Parathyroid adenoma (tissue), 2 donors: ENCODE measurements around the gene PYGB.

ENCODE experiments used
- H2AFZ ChIP-seq: fragments of 300-600 bp; sonication (generic); one replicate; pipeline ENCODE4 v1.7.0; 2017; ENCODE audit warnings: antibody characterized with exemption, mild to moderate bottlenecking
- H3K27ac ChIP-seq: fragments of 300-600 bp; sonication (generic); one replicate; pipeline ENCODE4 v1.7.0; 2017
- H3K27me3 ChIP-seq: fragments of 300-600 bp; sonication (generic); one replicate; pipeline ENCODE4 v1.7.0; 2017; ENCODE audit warnings: low read length; ENCODE audit not compliant: control insufficient read depth, insufficient read depth
- H3K36me3 ChIP-seq: fragments of 300-600 bp; sonication (generic); one replicate; pipeline ENCODE4 v1.7.0; 2017; ENCODE audit warnings: low read length; ENCODE audit not compliant: control insufficient read depth, insufficient read depth
- H3K4me1 ChIP-seq: fragments of 300-600 bp; sonication (generic); one replicate; pipeline ENCODE4 v1.7.0; 2017; ENCODE audit warnings: control low read depth
- H3K4me2 ChIP-seq: fragments of 300-600 bp; sonication (generic); one replicate; pipeline ENCODE4 v1.7.0; 2017; ENCODE audit warnings: low read length
- H3K4me3 ChIP-seq: fragments of 300-600 bp; sonication (generic); one replicate; pipeline ENCODE4 v1.7.0; 2017; ENCODE audit warnings: low read depth, low read length
- H3K79me2 ChIP-seq: fragments of 300-600 bp; sonication (generic); one replicate; pipeline ENCODE4 v1.7.0; 2017; ENCODE audit warnings: control low read depth
- H3K9ac ChIP-seq: fragments of 300-600 bp; sonication (generic); one replicate; pipeline ENCODE4 v1.7.0; 2017; ENCODE audit warnings: mild to moderate bottlenecking
- H3K9me3 ChIP-seq: fragments of 300-600 bp; sonication (generic); one replicate; pipeline ENCODE4 v1.7.0; 2017; ENCODE audit warnings: low read length; ENCODE audit not compliant: control insufficient read depth
- CTCF ChIP-seq: fragments of 300-600 bp; sonication (generic); IDR thresholded peaks from one replicate; pipeline ENCODE4 v1.7.0; 2017; ENCODE audit warnings: antibody characterized with exemption, mild to moderate bottlenecking
- donor health status: primary hyperparathyroidism.

Gene PYGB

GRCh38 chr20:25338112-25339023 is 90.5 kb downstream of the PYGB start:
- H3K36me3 ChIP-seq: no peaks in the 10 kb centered on the region
- H3K4me1 ChIP-seq: peaks cover 6% of the 10 kb centered on the region
- no peak overlapping the region for H3K4me3 ChIP-seq
- peak overlapping the region; percentile 36 for H3K27ac ChIP-seq
- no peaks in the 10 kb centered on the region for H3K27me3 ChIP-seq
- H3K9me3 ChIP-seq: no peaks in the 10 kb centered on the region
- peak; percentile 41 for TF ChIP-seq CTCF
- H3K9ac ChIP-seq: no peak overlapping the region
- peak overlapping the region; percentile 45 for H2AFZ ChIP-seq
- H3K79me2 ChIP-seq: peaks cover 20% of the 10 kb centered on the region
- peak overlapping the region; percentile 11 for H3K4me2 ChIP-seq

- Histone ChIP-seq H3K4me1 (peaks cover 6% of the 10 kb centered on the region), H3K27me3 (no peaks in the 10 kb centered on the region), H3K79me2 (peaks cover 24% of the 10 kb centered on the region), H3K4me3 (no peak overlapping the region), H3K9me3 (no peaks in the 10 kb centered on the region), H3K9ac (no peak overlapping the region), H3K27ac (peak overlapping the region; percentile 25), H3K4me2 (no peak overlapping the region), H3K36me3 (no peaks in the 10 kb centered on the region), H2AFZ (no peak overlapping the region)
- no peak for TF ChIP-seq CTCF
Observed at GRCh38 chr20:25339608-25340007, 91.7 kb downstream of the PYGB start.

- Histone ChIP-seq H2AFZ (no peak overlapping the region), H3K9me3 (no peaks in the 10 kb centered on the region), H3K27ac (no peak overlapping the region), H3K4me1 (peaks cover 6% of the 10 kb centered on the region), H3K4me3 (no peak overlapping the region), H3K27me3 (no peaks in the 10 kb centered on the region), H3K9ac (no peak overlapping the region), H3K79me2 (peaks cover 24% of the 10 kb centered on the region), H3K36me3 (no peaks in the 10 kb centered on the region), H3K4me2 (no peak overlapping the region)
- no peak for TF ChIP-seq CTCF
Observed at GRCh38 chr20:25340380-25340779, 92.5 kb downstream of the PYGB start.

- no peak overlapping the region for H2AFZ ChIP-seq
- no peaks in the 10 kb centered on the region for H3K9me3 ChIP-seq
- H3K4me1 ChIP-seq: peaks cover 6% of the 10 kb centered on the region
- H3K79me2 ChIP-seq: peaks cover 21% of the 10 kb centered on the region
- H3K27me3 ChIP-seq: no peaks in the 10 kb centered on the region
- no peak overlapping the region for H3K9ac ChIP-seq
- H3K4me3 ChIP-seq: no peak overlapping the region
- no peak overlapping the region for H3K4me2 ChIP-seq
- H3K27ac ChIP-seq: no peak overlapping the region
- no peaks in the 10 kb centered on the region for H3K36me3 ChIP-seq
- no peak for TF ChIP-seq CTCF
Observed at GRCh38 chr20:25341716-25342680, 94.1 kb downstream of the PYGB start.
